HG03565 (cell line): ENCODE data around the gene WNT1.

Experiments used
- ATAC-seq: cut with Tn5 transposase; IDR thresholded peaks from one replicate; pipeline ENCODE4 v1.9.1; 2021; ENCODE audit warnings: mild to moderate bottlenecking, moderate library complexity; ENCODE audit not compliant: unreplicated experiment

Gene WNT1

GRCh38 chr12:48960834-48961233, 17.3 kb upstream of the WNT1 start:
- no peak for ATAC-seq

GRCh38 chr12:48961331-48961730, 16.8 kb upstream of the WNT1 start:
- ATAC-seq: no peak

GRCh38 chr12:48961801-48962200, 16.3 kb upstream of the WNT1 start:
- ATAC-seq: no peak

- ATAC-seq: no peak
Observed at GRCh38 chr12:48965298-48965838, 12.8 kb upstream of the WNT1 start.

GRCh38 chr12:48966177-48966895, 11.8 kb upstream of the WNT1 start:
- no peak for ATAC-seq

GRCh38 chr12:48967991-48968390, 10.1 kb upstream of the WNT1 start:
- ATAC-seq: no peak

- ATAC-seq: no peak
Observed at GRCh38 chr12:48968467-48968866, 9.7 kb upstream of the WNT1 start.

GRCh38 chr12:48969160-48969771, 8.9 kb upstream of the WNT1 start:
- no peak for ATAC-seq

- no peak for ATAC-seq
Observed at GRCh38 chr12:48969833-48970701, 8.1 kb upstream of the WNT1 start.

GRCh38 chr12:48970702-48971334, 7.3 kb upstream of the WNT1 start:
- no peak for ATAC-seq

- ATAC-seq: no peak
Observed at GRCh38 chr12:48972213-48972951, 5.7 kb upstream of the WNT1 start.

GRCh38 chr12:48972952-48973483, 5.1 kb upstream of the WNT1 start:
- ATAC-seq: no peak

- no peak for ATAC-seq
Observed at GRCh38 chr12:48973531-48973930, 4.6 kb upstream of the WNT1 start.

GRCh38 chr12:48973941-48974673, 4.0 kb upstream of the WNT1 start:
- no peak for ATAC-seq

- no peak for ATAC-seq
Observed at GRCh38 chr12:48977290-48978281, 536 bp upstream of the WNT1 start.

GRCh38 chr12:48978741-48979601, 849 bp downstream of the WNT1 start:
- no peak for ATAC-seq
